ENCODE results near the gene SPIB.
"Not testable (repeated sequence)": the region's sequence is repeated elsewhere in the genome, so short reads cannot be mapped to it uniquely, and the experiment has no call there.

SPIB gene

GRCh38 chr19:50390952-50391351, 27.8 kb upstream of the SPIB start:
- not testable (repeated sequence) for FAIRE-seq

GRCh38 chr19:50392759-50393158, 26.0 kb upstream of the SPIB start:
- no peak for DNase-seq (ENCODE audit: low spot score)

More at GRCh38 chr19:50390952-50391351, 27.8 kb upstream of the SPIB start:
- not testable (repeated sequence) for DNase-seq (ENCODE audit: low spot score)

GRCh38 chr19:50393589-50393988, 25.1 kb upstream of the SPIB start:
- FAIRE-seq (no peak), DNase-seq (ENCODE audit: low spot score) (no peak)

More at GRCh38 chr19:50392759-50393158, 26.0 kb upstream of the SPIB start:
- no peak for FAIRE-seq

GRCh38 chr19:50394017-50394416, 24.7 kb upstream of the SPIB start:
- FAIRE-seq: no peak
- no peak for DNase-seq (ENCODE audit: low spot score)

GRCh38 chr19:50398675-50399367, 19.9 kb upstream of the SPIB start:
- FAIRE-seq: no peak
- DNase-seq (ENCODE audit: low spot score): no peak

GRCh38 chr19:50399368-50399745, 19.4 kb upstream of the SPIB start:
- FAIRE-seq: no peak
- DNase-seq (ENCODE audit: low spot score): no peak

GRCh38 chr19:50401605-50402450, 16.9 kb upstream of the SPIB start:
- DNase-seq (ENCODE audit: low spot score): no peak
- no peak for FAIRE-seq

GRCh38 chr19:50402544-50403301, 16.0 kb upstream of the SPIB start:
- DNase-seq (ENCODE audit: low spot score): no peak

GRCh38 chr19:50406156-50406820, 12.4 kb upstream of the SPIB start:
- DNase-seq (ENCODE audit: low spot score) (no peak), FAIRE-seq (no peak)

More at GRCh38 chr19:50402544-50403301, 16.0 kb upstream of the SPIB start:
- no peak for FAIRE-seq

GRCh38 chr19:50406829-50407228, 11.9 kb upstream of the SPIB start:
- DNase-seq (ENCODE audit: low spot score) (no peak), FAIRE-seq (no peak)

- no peak for DNase-seq (ENCODE audit: low spot score)
Observed at GRCh38 chr19:50409347-50409746, 9.4 kb upstream of the SPIB start.

GRCh38 chr19:50410109-50410508, 8.6 kb upstream of the SPIB start:
- FAIRE-seq: no peak
- DNase-seq (ENCODE audit: low spot score): no peak

More at GRCh38 chr19:50409347-50409746, 9.4 kb upstream of the SPIB start:
- FAIRE-seq: no peak

- no peak for DNase-seq (ENCODE audit: low spot score)
- FAIRE-seq: no peak
Observed at GRCh38 chr19:50412419-50412818, 6.3 kb upstream of the SPIB start.

GRCh38 chr19:50413096-50413495, 5.6 kb upstream of the SPIB start:
- FAIRE-seq: no peak
- DNase-seq (ENCODE audit: low spot score): no peak

GRCh38 chr19:50413531-50413930, 5.2 kb upstream of the SPIB start:
- DNase-seq (ENCODE audit: low spot score) (no peak), FAIRE-seq (no peak)

GRCh38 chr19:50414864-50415660, 3.7 kb upstream of the SPIB start:
- no peak for FAIRE-seq
- no peak for DNase-seq (ENCODE audit: low spot score)

- no peak for DNase-seq (ENCODE audit: low spot score)
- no peak for FAIRE-seq
Observed at GRCh38 chr19:50415661-50416033, 3.1 kb upstream of the SPIB start.

GRCh38 chr19:50416034-50416977, 2.4 kb upstream of the SPIB start:
- DNase-seq (ENCODE audit: low spot score): no peak
- no peak for FAIRE-seq
